Activated B cell treated with CpG ODN at 0.5 μM for 24 hours (primary cell): Measurements from ENCODE around the gene DNAH3. TPM values are rescaled to one million over a fixed set of nuclear protein-coding genes. Genes with fewer than 3 reads are reported as not detected.
"Not testable (repeated sequence)": the region's sequence is repeated elsewhere in the genome, so short reads cannot be mapped to it uniquely, and the experiment has no call there.

Experiments used
- ATAC-seq: fragments of 200-7000 bp; cut with Tn5 transposase; one replicate; pipeline ENCODE4 v1.10.0; 2021; ENCODE audit warnings: low read depth, mild to moderate bottlenecking, moderate library complexity
- CTCF ChIA-PET: fragments of 350-600 bp; sonication (Branson Sonifier 250); formaldehyde crosslinking; loops from one replicate; lab custom pipeline; 2021; ENCODE audit warnings: antibody characterized with exemption; lab: Charles Lee
- POLR2A ChIA-PET: fragments of 350-600 bp; sonication (Branson Sonifier 250); formaldehyde crosslinking; loops from one replicate; lab custom pipeline; 2021; ENCODE audit warnings: antibody characterized with exemption; lab: Charles Lee
- DNase-seq: peaks from one replicate; pipeline ENCODE4 v3.0.0; 2022
- H3K27ac Mint-ChIP-seq: one replicate; pipeline ENCODE4 v1.8.0; 2020; ENCODE audit warnings: mixed read lengths
- H3K27me3 Mint-ChIP-seq: one replicate; pipeline ENCODE4 v1.8.0; 2021; ENCODE audit warnings: mixed read lengths
- H3K36me3 Mint-ChIP-seq: one replicate; pipeline ENCODE4 v1.8.0; 2021; ENCODE audit warnings: low read depth, mixed read lengths
- H3K4me1 Mint-ChIP-seq: one replicate; pipeline ENCODE4 v1.8.0; 2021; ENCODE audit warnings: mixed read lengths
- H3K4me3 Mint-ChIP-seq: one replicate; pipeline ENCODE4 v1.8.0; 2020; ENCODE audit warnings: mild to moderate bottlenecking, mixed read lengths
- H3K9me3 Mint-ChIP-seq: one replicate; pipeline ENCODE4 v1.8.0; 2020; ENCODE audit warnings: mixed read lengths
- CTCF ChIP-seq: fragments of 200-600 bp; IDR thresholded peaks from one replicate; pipeline ENCODE4 v1.8.0; 2022; ENCODE audit warnings: antibody characterized with exemption, mild to moderate bottlenecking
- intact Hi-C: fragments of 100-400 bp; cut with micrococcal nuclease; formaldehyde crosslinking; loops from one replicate; pipeline ENCODE4 v1.15.1; 2024
- total RNA-seq: library from RNA; stranded (reverse); gene quantifications from 2 replicates; pipeline ENCODE4 v1.2.3, GENCODE V29; 2022

DNAH3 gene
- total RNA-seq, 1 donor from 2014 or later = not detected

DNA sequence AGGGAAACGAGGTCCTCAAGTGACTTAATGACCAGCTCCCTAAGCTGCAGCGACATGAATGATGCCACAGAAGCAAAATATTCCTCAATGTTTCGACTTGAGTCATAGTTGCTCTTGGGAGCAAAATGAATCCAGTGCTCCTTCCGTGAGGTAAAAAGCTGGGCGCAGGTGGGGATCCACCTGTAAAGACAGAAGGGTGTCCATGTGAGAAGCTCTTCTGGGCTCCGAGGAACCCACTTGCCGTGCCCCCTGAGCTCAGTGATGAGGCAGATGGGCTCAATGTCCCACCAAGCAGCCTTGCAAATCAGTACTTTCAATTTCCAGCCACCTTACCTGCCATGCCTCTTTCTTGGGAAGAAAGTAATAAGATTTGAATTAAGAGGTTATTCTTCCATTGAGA is 25.5 kb downstream of the DNAH3 start:
- POLR2A ChIA-PET = no interaction called here
- CTCF ChIA-PET = no interaction called here
- H3K27me3 Mint-ChIP-seq = no peaks in the 10 kb centered on the region
- TF ChIP-seq CTCF = no peak
- no peak for ATAC-seq
- no peaks in the 10 kb centered on the region for H3K4me1 Mint-ChIP-seq
- no peak for DNase-seq
- no peak overlapping the region for H3K27ac Mint-ChIP-seq
- no peaks in the 10 kb centered on the region for H3K9me3 Mint-ChIP-seq
- H3K4me3 Mint-ChIP-seq = no peak overlapping the region
- peaks cover 10% of the 10 kb centered on the region for H3K36me3 Mint-ChIP-seq
- intact Hi-C loops = no loop called here

GRCh38 chr16:21120976-21121520 is 29.6 kb downstream of the DNAH3 start:
- H3K36me3 Mint-ChIP-seq = peaks cover 17% of the 10 kb centered on the region
- no peak overlapping the region for H3K4me3 Mint-ChIP-seq
- H3K9me3 Mint-ChIP-seq = peaks cover 6% of the 10 kb centered on the region
- H3K4me1 Mint-ChIP-seq = peaks cover 9% of the 10 kb centered on the region
- H3K27ac Mint-ChIP-seq = no peak overlapping the region
- H3K27me3 Mint-ChIP-seq = no peaks in the 10 kb centered on the region
- ChIA-PET POLR2A (no interaction called here), CTCF (no interaction called here)
- TF ChIP-seq CTCF = no peak
- no peak for DNase-seq
- intact Hi-C loops = no loop called here
- no peak for ATAC-seq

DNA sequence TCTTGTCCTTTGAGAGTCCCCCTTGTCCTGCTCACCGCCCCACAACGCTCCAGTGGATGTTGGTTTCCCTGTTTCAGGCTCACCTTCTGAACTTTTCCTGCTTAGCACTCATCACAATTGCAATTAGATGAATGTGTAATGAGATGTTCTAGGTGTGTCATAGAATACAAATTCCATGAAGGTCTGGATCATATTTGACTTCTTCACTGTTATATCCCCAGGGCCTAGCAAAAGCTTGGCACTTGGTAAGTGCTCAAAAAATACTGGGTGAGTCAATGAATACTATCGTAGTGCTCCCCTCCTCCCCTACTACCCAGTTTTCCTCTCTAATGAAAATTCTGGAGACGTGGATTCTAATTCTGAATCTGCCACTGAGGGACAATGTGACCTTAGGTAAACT is 33.1 kb downstream of the DNAH3 start:
- peaks cover 12% of the 10 kb centered on the region for H3K36me3 Mint-ChIP-seq
- H3K4me3 Mint-ChIP-seq = no peak overlapping the region
- no peaks in the 10 kb centered on the region for H3K27me3 Mint-ChIP-seq
- intact Hi-C loops = no loop called here
- ChIA-PET CTCF (no interaction called here), POLR2A (no interaction called here)
- TF ChIP-seq CTCF = no peak
- H3K9me3 Mint-ChIP-seq = peaks cover 7% of the 10 kb centered on the region
- no peak for ATAC-seq
- no peak overlapping the region for H3K27ac Mint-ChIP-seq
- H3K4me1 Mint-ChIP-seq = peaks cover 10% of the 10 kb centered on the region
- DNase-seq = no peak

- TF ChIP-seq CTCF = no peak
- Mint-ChIP-seq H3K27ac (peak overlapping the region; percentile 86), H3K4me3 (peak overlapping the region; percentile 82), H3K9me3 (peaks cover 7% of the 10 kb centered on the region), H3K27me3 (no peaks in the 10 kb centered on the region), H3K4me1 (peaks cover 10% of the 10 kb centered on the region), H3K36me3 (peaks cover 12% of the 10 kb centered on the region)
- DNase-seq (peak; percentile 20), ATAC-seq (peak; percentile 84)
- POLR2A ChIA-PET = no interaction called here
- intact Hi-C loops = no loop called here
- CTCF ChIA-PET = no interaction called here
These were observed 34.4 kb downstream of the DNAH3 start for GRCh38 chr16:21116148-21116693.

DNA sequence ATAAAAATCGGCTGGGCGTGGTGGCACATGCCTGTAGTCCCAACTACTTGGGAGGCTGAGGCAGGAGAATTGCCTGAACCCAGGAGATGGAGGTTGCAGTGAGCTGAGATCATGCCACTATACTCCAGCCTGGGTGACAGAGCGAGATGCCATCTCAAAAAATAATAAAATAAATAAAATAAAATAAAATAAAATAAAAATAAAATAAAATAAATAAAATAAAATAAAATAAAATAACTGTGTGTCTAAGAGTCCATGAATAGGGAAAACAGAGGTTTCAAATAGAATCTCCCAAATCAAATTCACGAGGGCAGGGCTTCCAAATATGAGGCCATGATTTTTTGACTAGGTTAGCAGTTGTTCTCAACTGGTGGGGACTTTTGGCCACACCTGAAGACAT is 35.1 kb downstream of the DNAH3 start:
- H3K9me3 Mint-ChIP-seq, H3K27me3 Mint-ChIP-seq, ATAC-seq, intact Hi-C loops, H3K27ac Mint-ChIP-seq, DNase-seq, CTCF ChIA-PET, H3K4me3 Mint-ChIP-seq, H3K36me3 Mint-ChIP-seq, POLR2A ChIA-PET: not testable (repeated sequence)
- H3K4me1 Mint-ChIP-seq = peaks cover 10% of the 10 kb centered on the region
